ENCODE measurements around the gene CDC14C.
"Not testable (repeated sequence)": the region's sequence is repeated elsewhere in the genome, so short reads cannot be mapped to it uniquely, and the experiment has no call there.

The CDC14C gene

GRCh38 chr7:48899932-48900331 lies 24.4 kb upstream of the CDC14C start:
- no peaks in the 10 kb centered on the region for H3K27me3 ChIP-seq (ENCODE audit: insufficient read depth, poor library complexity, severe bottlenecking)
- no peak for DNase-seq (ENCODE audit: low read depth in 1 of 2, low spot score in 1 of 2)
- H3K4me3 ChIP-seq (replicated peaks; ENCODE audit: insufficient read depth, low read length), result no peak overlapping the region
- TF ChIP-seq, protein P1, sequence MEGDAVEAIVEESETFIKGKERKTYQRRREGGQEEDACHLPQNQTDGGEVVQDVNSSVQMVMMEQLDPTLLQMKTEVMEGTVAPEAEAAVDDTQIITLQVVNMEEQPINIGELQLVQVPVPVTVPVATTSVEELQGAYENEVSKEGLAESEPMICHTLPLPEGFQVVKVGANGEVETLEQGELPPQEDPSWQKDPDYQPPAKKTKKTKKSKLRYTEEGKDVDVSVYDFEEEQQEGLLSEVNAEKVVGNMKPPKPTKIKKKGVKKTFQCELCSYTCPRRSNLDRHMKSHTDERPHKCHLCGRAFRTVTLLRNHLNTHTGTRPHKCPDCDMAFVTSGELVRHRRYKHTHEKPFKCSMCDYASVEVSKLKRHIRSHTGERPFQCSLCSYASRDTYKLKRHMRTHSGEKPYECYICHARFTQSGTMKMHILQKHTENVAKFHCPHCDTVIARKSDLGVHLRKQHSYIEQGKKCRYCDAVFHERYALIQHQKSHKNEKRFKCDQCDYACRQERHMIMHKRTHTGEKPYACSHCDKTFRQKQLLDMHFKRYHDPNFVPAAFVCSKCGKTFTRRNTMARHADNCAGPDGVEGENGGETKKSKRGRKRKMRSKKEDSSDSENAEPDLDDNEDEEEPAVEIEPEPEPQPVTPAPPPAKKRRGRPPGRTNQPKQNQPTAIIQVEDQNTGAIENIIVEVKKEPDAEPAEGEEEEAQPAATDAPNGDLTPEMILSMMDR (IDR thresholded peaks at IDR 0.05; ENCODE audit: insufficient read depth, low read length), result no peak
- no peak for TF ChIP-seq POLR2AphosphoS5 (IDR thresholded peaks at IDR 0.05; ENCODE audit: low read depth)
- TF ChIP-seq GABPA (IDR thresholded peaks at IDR 0.05; ENCODE audit: low read depth), result no peak
- TF ChIP-seq SPI1 (IDR thresholded peaks at IDR 0.05; ENCODE audit: borderline replicate concordance, low read depth), result no peak
- TF ChIP-seq, protein P2, sequence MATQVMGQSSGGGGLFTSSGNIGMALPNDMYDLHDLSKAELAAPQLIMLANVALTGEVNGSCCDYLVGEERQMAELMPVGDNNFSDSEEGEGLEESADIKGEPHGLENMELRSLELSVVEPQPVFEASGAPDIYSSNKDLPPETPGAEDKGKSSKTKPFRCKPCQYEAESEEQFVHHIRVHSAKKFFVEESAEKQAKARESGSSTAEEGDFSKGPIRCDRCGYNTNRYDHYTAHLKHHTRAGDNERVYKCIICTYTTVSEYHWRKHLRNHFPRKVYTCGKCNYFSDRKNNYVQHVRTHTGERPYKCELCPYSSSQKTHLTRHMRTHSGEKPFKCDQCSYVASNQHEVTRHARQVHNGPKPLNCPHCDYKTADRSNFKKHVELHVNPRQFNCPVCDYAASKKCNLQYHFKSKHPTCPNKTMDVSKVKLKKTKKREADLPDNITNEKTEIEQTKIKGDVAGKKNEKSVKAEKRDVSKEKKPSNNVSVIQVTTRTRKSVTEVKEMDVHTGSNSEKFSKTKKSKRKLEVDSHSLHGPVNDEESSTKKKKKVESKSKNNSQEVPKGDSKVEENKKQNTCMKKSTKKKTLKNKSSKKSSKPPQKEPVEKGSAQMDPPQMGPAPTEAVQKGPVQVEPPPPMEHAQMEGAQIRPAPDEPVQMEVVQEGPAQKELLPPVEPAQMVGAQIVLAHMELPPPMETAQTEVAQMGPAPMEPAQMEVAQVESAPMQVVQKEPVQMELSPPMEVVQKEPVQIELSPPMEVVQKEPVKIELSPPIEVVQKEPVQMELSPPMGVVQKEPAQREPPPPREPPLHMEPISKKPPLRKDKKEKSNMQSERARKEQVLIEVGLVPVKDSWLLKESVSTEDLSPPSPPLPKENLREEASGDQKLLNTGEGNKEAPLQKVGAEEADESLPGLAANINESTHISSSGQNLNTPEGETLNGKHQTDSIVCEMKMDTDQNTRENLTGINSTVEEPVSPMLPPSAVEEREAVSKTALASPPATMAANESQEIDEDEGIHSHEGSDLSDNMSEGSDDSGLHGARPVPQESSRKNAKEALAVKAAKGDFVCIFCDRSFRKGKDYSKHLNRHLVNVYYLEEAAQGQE (IDR thresholded peaks at IDR 0.05; ENCODE audit: insufficient replicate concordance, low read depth), result no peak
- H3K27ac ChIP-seq (replicated peaks), result no peak overlapping the region

- H3K27me3 ChIP-seq (ENCODE audit: insufficient read depth, poor library complexity, severe bottlenecking), result no peaks in the 10 kb centered on the region
- no peak overlapping the region for H3K27ac ChIP-seq (replicated peaks)
- TF ChIP-seq, protein P1 (IDR thresholded peaks at IDR 0.05; ENCODE audit: insufficient read depth, low read length), result no peak
- TF ChIP-seq, protein P2 (IDR thresholded peaks at IDR 0.05; ENCODE audit: insufficient replicate concordance, low read depth), result no peak
- TF ChIP-seq GABPA (IDR thresholded peaks at IDR 0.05; ENCODE audit: low read depth) (no peak), SPI1 (IDR thresholded peaks at IDR 0.05; ENCODE audit: borderline replicate concordance, low read depth) (no peak), POLR2AphosphoS5 (IDR thresholded peaks at IDR 0.05; ENCODE audit: low read depth) (no peak)
- DNase-seq (ENCODE audit: low read depth in 1 of 2, low spot score in 1 of 2), result no peak
- H3K4me3 ChIP-seq (replicated peaks; ENCODE audit: insufficient read depth, low read length), result no peak overlapping the region
Measured at GRCh38 chr7:48901966-48902365, 22.4 kb upstream of the CDC14C start.

GRCh38 chr7:48904975-48905374 lies 19.4 kb upstream of the CDC14C start:
- no peak overlapping the region for H3K4me3 ChIP-seq (replicated peaks; ENCODE audit: insufficient read depth, low read length)
- H3K27ac ChIP-seq (replicated peaks), result no peak overlapping the region
- no peak for TF ChIP-seq SPI1 (IDR thresholded peaks at IDR 0.05; ENCODE audit: borderline replicate concordance, low read depth)
- TF ChIP-seq GABPA (IDR thresholded peaks at IDR 0.05; ENCODE audit: low read depth), result no peak
- no peak for TF ChIP-seq POLR2AphosphoS5 (IDR thresholded peaks at IDR 0.05; ENCODE audit: low read depth)
- TF ChIP-seq, protein P2 (IDR thresholded peaks at IDR 0.05; ENCODE audit: insufficient replicate concordance, low read depth), result no peak
- TF ChIP-seq, protein P1 (IDR thresholded peaks at IDR 0.05; ENCODE audit: insufficient read depth, low read length), result no peak
- no peaks in the 10 kb centered on the region for H3K27me3 ChIP-seq (ENCODE audit: insufficient read depth, poor library complexity, severe bottlenecking)
- no peak for DNase-seq (ENCODE audit: low read depth in 1 of 2, low spot score in 1 of 2)

GRCh38 chr7:48905686-48906085 lies 18.7 kb upstream of the CDC14C start:
- not testable (repeated sequence) for H3K4me3 ChIP-seq (replicated peaks; ENCODE audit: insufficient read depth, low read length); H3K27me3 ChIP-seq (ENCODE audit: insufficient read depth, poor library complexity, severe bottlenecking); H3K27ac ChIP-seq (replicated peaks); DNase-seq (ENCODE audit: low read depth in 1 of 2, low spot score in 1 of 2)

DNA sequence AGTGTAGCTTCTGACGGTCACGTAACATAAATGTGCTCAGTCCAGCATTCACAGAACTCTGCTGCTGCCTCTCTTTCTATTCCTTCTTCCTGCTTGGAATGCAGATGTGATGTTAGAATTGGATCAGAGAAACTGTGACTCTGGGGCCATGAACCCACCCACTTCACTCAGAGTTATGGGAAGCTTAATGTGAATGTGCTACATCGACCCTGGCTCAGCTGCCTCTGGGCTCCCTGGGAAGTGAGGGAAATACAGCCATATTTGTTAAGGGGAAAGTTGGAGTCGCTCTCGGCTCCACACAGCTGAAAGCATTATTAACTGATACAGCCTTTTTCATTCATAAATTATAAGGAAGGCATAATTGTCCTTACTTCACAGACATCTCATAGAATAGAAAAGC lies 14.5 kb upstream of the CDC14C start:
- DNase-seq (ENCODE audit: low read depth in 1 of 2, low spot score in 1 of 2); H3K4me3 ChIP-seq (replicated peaks; ENCODE audit: insufficient read depth, low read length); H3K27me3 ChIP-seq (ENCODE audit: insufficient read depth, poor library complexity, severe bottlenecking); H3K27ac ChIP-seq (replicated peaks): not testable (repeated sequence)

All from HL-60 (cell line).